NCI-H2227 (cell line): ENCODE data around the gene ESRP2.
A peak's percentile ranks its signal among the peaks of the same experiment; 100 is the strongest.

Experiments
- DNase-seq: peaks from one replicate; lab custom pipeline; 2025; ENCODE audit not compliant: unreplicated experiment; lab: John Stamatoyannopoulos, UW

ESRP2 gene

GRCh38 chr16:68264128-68265077 is 28.5 kb upstream of the ESRP2 start, which contains the start of gene SLC7A6:
TSS of gene SLC7A6 (plus strand) at chr16:68264526. CDS start at chr16:68274727, 10,201 bp downstream.
- peak; percentile 54 for DNase-seq

- DNase-seq: no peak
These were observed 27.7 kb upstream of the ESRP2 start for GRCh38 chr16:68263559-68264127.

GRCh38 chr16:68259007-68259825 is 23.3 kb upstream of the ESRP2 start:
- DNase-seq: no peak

- no peak for DNase-seq
These were observed 22.2 kb upstream of the ESRP2 start for GRCh38 chr16:68257906-68258800.

GRCh38 chr16:68257251-68257905 is 21.5 kb upstream of the ESRP2 start:
- DNase-seq: no peak

- DNase-seq: no peak
These were observed 19.8 kb upstream of the ESRP2 start for GRCh38 chr16:68255712-68256111.

- DNase-seq: no peak
These were observed 17.8 kb upstream of the ESRP2 start for GRCh38 chr16:68253721-68254120.

GRCh38 chr16:68252383-68252782 is 16.5 kb upstream of the ESRP2 start:
- DNase-seq: no peak

GRCh38 chr16:68251832-68252231 is 15.9 kb upstream of the ESRP2 start:
- no peak for DNase-seq

- no peak for DNase-seq
These were observed 15.0 kb upstream of the ESRP2 start for GRCh38 chr16:68250951-68251350.

- DNase-seq: no peak
These were observed 13.4 kb upstream of the ESRP2 start for GRCh38 chr16:68249371-68249770.

GRCh38 chr16:68247932-68248331 is 12.0 kb upstream of the ESRP2 start:
- DNase-seq: no peak

- no peak for DNase-seq
These were observed 11.5 kb upstream of the ESRP2 start for GRCh38 chr16:68247400-68247799.

GRCh38 chr16:68246666-68247065 is 10.7 kb upstream of the ESRP2 start:
- no peak for DNase-seq

GRCh38 chr16:68246121-68246520 is 10.2 kb upstream of the ESRP2 start:
- no peak for DNase-seq

- DNase-seq: peak; percentile 90
These were observed 9.3 kb upstream of the ESRP2 start, which contains the start of gene PLA2G15 for GRCh38 chr16:68244903-68245853. TSS of gene PLA2G15 (plus strand) at chr16:68245373. CDS start at chr16:68245427, 54 bp downstream.

- DNase-seq: no peak
These were observed 8.6 kb upstream of the ESRP2 start for GRCh38 chr16:68244481-68244902.
